Epithelial cell of proximal tubule (primary cell): ENCODE data around the gene SYT1. TPM values are rescaled to one million over a fixed set of nuclear protein-coding genes. Genes with fewer than 3 reads are reported as not detected.

Source experiments
- DNase-seq: peaks from one replicate; pipeline ENCODE4 v3.0.0-alpha.2; 2011; ENCODE audit warnings: low read depth
- H3K4me3 ChIP-seq: 2 replicates; pipeline ENCODE4 v1.5.1; 2011; ENCODE audit warnings: low read depth, mild to moderate bottlenecking, low read length
- CTCF ChIP-seq: conservative IDR thresholded peaks from 2 replicates; pipeline ENCODE4 v1.5.1; 2012; ENCODE audit warnings: low read depth, mild to moderate bottlenecking, low read length
- total RNA-seq: library from RNA; depleted of rRNA; stranded (reverse); fragments of >200 nt; gene quantifications from 2 replicates; pipeline ENCODE4 v1.2.3, GENCODE V29; 2015

Gene SYT1
- total RNA-seq, 1 donor from 2014 or later: 2.0 TPM

- H3K4me3 ChIP-seq: no peak overlapping the region
- no peak for DNase-seq
- TF ChIP-seq CTCF: no peak
Observed at GRCh38 chr12:79085106-79085682, 220.6 kb downstream of the SYT1 start.

GRCh38 chr12:79086541-79087296 is 222.1 kb downstream of the SYT1 start:
- DNase-seq: peak; percentile 16
- TF ChIP-seq CTCF: no peak
- no peak overlapping the region for H3K4me3 ChIP-seq

- no peak for TF ChIP-seq CTCF
- no peak overlapping the region for H3K4me3 ChIP-seq
- DNase-seq: no peak
Observed at GRCh38 chr12:79098530-79098929, 234.0 kb downstream of the SYT1 start.

- DNase-seq: no peak
- no peak overlapping the region for H3K4me3 ChIP-seq
- TF ChIP-seq CTCF: no peak
Observed at GRCh38 chr12:79108962-79109361, 244.4 kb downstream of the SYT1 start.

GRCh38 chr12:79114896-79115295 is 250.3 kb downstream of the SYT1 start:
- TF ChIP-seq CTCF: no peak
- DNase-seq: no peak
- no peak overlapping the region for H3K4me3 ChIP-seq

- no peak for TF ChIP-seq CTCF
- H3K4me3 ChIP-seq: no peak overlapping the region
Observed at GRCh38 chr12:79115743-79116142, 251.2 kb downstream of the SYT1 start.

GRCh38 chr12:79119796-79120195 is 255.2 kb downstream of the SYT1 start:
- TF ChIP-seq CTCF: no peak
- H3K4me3 ChIP-seq: no peak overlapping the region
- DNase-seq: no peak

More at GRCh38 chr12:79115743-79116142, 251.2 kb downstream of the SYT1 start:
- no peak for DNase-seq
